ENCODE results near the gene TUBA1C. TPM values are rescaled to one million over a fixed set of nuclear protein-coding genes. Genes with fewer than 3 reads are reported as not detected.

TUBA1C gene
- total and polyA plus RNA-seq, 8 donors: 63.7 to 403 (median 155) TPM

DNA sequence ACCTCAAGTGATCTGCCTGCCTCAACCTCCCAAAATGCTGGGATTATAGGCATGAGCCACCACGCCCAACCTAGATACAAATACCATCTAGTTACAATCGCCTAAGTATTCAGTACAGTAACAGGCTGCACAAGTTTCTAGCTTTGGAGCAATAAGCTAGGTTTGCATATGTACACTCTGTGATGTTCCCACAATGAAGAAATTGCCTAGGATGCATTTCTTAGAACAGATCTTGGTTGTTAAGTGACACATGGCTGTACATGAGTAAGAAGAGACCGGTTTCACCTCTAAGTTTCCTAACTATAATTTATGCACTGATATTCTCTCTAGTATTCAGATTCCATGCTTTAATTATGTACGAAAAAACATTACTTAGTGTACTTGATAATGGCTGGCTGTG is 5.4 kb upstream of the TUBA1C start:
- H3K4me1 ChIP-seq: peaks cover 5 to 21% (median 9%) of the 10 kb centered on the region in 4 donors
- intact Hi-C loops (cut with DNase I; ENCODE audit: low total_unique reads): no loop called here
- no peaks in the 10 kb centered on the region for H3K36me3 ChIP-seq
- DNase-seq: no peak
- no peak for TF ChIP-seq EP300 (IDR thresholded peaks at IDR 0.05)
- no peak for TF ChIP-seq POLR2AphosphoS5 (IDR thresholded peaks at IDR 0.05)
- no peak for TF ChIP-seq POLR2A (IDR thresholded peaks at IDR 0.05)
- TF ChIP-seq, protein P1, sequence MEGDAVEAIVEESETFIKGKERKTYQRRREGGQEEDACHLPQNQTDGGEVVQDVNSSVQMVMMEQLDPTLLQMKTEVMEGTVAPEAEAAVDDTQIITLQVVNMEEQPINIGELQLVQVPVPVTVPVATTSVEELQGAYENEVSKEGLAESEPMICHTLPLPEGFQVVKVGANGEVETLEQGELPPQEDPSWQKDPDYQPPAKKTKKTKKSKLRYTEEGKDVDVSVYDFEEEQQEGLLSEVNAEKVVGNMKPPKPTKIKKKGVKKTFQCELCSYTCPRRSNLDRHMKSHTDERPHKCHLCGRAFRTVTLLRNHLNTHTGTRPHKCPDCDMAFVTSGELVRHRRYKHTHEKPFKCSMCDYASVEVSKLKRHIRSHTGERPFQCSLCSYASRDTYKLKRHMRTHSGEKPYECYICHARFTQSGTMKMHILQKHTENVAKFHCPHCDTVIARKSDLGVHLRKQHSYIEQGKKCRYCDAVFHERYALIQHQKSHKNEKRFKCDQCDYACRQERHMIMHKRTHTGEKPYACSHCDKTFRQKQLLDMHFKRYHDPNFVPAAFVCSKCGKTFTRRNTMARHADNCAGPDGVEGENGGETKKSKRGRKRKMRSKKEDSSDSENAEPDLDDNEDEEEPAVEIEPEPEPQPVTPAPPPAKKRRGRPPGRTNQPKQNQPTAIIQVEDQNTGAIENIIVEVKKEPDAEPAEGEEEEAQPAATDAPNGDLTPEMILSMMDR (IDR thresholded peaks at IDR 0.05): no peak
- H3K4me3 ChIP-seq: no peak overlapping the region
- no peaks in the 10 kb centered on the region for H3K27me3 ChIP-seq
- WGBS, 5 donors: 84 to 93% (median 92%) methylated on average over 4 of the region's 4 CpGs
- no peaks in the 10 kb centered on the region for H3K9me3 ChIP-seq
- no peak overlapping the region for H3K27ac ChIP-seq

DNA sequence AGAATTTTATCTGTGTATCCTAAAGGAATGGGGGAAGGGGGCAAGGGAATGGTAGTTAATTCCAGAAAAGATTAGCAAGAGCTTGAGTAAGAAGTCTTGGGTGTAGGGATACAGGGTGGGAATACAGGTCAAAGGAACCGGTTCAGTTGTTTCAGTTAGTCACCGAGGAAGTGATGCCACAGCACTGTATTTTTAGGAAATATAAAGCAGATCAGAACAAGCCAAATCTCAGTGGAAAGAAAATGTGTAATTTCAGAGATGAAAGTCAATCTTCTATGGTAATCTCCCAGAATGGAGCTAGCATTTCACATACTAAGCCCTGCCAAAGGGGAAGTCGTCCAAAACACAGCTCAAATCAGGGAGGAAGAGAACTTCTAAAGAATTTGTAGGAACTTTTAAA is 4.7 kb upstream of the TUBA1C start:
- 38 to 55% (median 49%) methylated on average over 3 of the region's 3 CpGs for WGBS, 5 donors
- Histone ChIP-seq H3K36me3 (no peaks in the 10 kb centered on the region), H3K27ac (peak overlapping the region in 2 of 5 donors; percentile 11 to 39), H3K4me3 (no peak overlapping the region), H3K4me1 (peaks cover 6 to 21% (median 9%) of the 10 kb centered on the region in 4 donors), H3K9me3 (no peaks in the 10 kb centered on the region), H3K27me3 (no peaks in the 10 kb centered on the region)
- TF ChIP-seq, protein P1 (IDR thresholded peaks at IDR 0.05): no peak
- TF ChIP-seq EP300 (IDR thresholded peaks at IDR 0.05) (no peak), POLR2A (IDR thresholded peaks at IDR 0.05) (no peak), POLR2AphosphoS5 (IDR thresholded peaks at IDR 0.05) (no peak)
- intact Hi-C loops (cut with DNase I; ENCODE audit: low total_unique reads): no loop called here
- DNase-seq: peak in 1 of 2 donors; percentile 73

DNA sequence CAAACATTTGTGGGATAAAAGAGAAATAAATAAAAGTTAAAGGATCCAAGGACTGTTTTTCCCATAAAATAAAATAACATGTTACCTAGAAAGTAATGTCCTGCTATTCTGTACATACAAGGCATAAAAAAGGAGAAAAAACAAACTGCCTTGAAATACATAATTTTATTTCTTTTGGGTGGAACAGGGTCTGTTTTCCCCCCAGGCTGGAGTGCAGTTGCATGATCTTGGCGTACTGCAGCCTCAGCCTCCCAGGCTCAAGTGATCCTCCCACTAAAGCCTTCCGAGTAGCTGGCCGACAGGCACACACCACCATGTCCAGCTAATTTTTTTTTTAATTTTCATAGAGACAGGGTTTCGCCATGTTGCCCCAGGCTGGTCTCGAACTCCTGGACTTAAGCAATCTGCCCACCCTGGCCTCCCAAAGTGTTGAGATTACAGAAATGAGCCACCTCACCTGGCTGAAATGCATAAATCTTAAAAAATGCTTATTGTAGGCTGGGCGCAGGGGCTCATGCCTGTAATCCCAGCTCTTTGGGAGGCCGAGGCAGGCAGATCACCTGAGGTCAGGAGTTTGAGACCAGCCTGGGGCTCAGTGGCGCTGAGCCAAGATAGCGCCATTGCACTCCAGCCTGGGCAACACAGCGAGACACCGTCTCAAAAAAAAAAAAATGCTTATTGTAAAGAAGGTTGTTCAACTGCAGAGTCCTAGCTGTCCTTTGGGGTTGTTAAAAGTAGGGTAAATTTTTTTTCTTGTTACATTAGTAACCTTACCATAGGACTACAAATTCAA is 4.1 kb upstream of the TUBA1C start:
- H3K4me1 ChIP-seq: peaks cover 10 to 25% (median 11%) of the 10 kb centered on the region in 4 donors
- no peaks in the 10 kb centered on the region for H3K36me3 ChIP-seq
- TF ChIP-seq POLR2A (IDR thresholded peaks at IDR 0.05) (no peak), EP300 (IDR thresholded peaks at IDR 0.05) (no peak), POLR2AphosphoS5 (IDR thresholded peaks at IDR 0.05) (no peak)
- TF ChIP-seq, protein P1 (IDR thresholded peaks at IDR 0.05): no peak
- no peak overlapping the region for H3K4me3 ChIP-seq
- H3K27ac ChIP-seq: peak overlapping the region in 2 of 5 donors; percentile 11 to 39
- intact Hi-C loops (cut with DNase I; ENCODE audit: low total_unique reads): no loop called here
- H3K9me3 ChIP-seq: no peaks in the 10 kb centered on the region
- peak in 1 of 2 donors; percentile 35 for DNase-seq
- no peaks in the 10 kb centered on the region for H3K27me3 ChIP-seq
- 87 to 93% (median 91%) methylated on average over 11 of the region's 11 CpGs for WGBS, 5 donors

DNA sequence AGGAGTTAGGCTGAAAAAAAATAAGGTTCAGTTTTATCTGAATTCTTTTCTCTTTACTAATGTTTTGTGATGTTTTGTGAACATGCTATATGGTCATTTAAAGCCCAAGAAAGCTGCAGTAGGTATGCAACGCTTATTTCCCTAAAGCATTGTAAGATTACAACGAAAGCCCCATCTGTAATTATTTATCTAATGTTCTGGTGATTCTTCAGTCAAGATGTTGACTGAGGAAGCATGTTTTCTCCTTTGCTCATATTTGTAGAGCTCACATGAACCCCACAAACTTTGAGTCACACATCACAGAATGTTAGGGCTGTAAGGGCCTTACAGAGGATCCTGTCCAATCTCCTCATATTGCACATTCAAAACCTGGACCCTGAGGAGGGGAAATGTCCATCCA is 3.2 kb upstream of the TUBA1C start:
- no peak for TF ChIP-seq EP300 (IDR thresholded peaks at IDR 0.05)
- TF ChIP-seq POLR2A (IDR thresholded peaks at IDR 0.05): no peak
- TF ChIP-seq POLR2AphosphoS5 (IDR thresholded peaks at IDR 0.05): no peak
- TF ChIP-seq, protein P1 (IDR thresholded peaks at IDR 0.05): no peak
- DNase-seq: no peak
- H3K9me3 ChIP-seq: no peaks in the 10 kb centered on the region
- H3K27me3 ChIP-seq: no peaks in the 10 kb centered on the region
- no peak overlapping the region for H3K27ac ChIP-seq
- no peak overlapping the region for H3K4me3 ChIP-seq
- peaks cover 0 to 3% (median 0%) of the 10 kb centered on the region in 4 donors for H3K36me3 ChIP-seq
- 88 to 95% (median 91%) methylated on average over 2 of the region's 2 CpGs for WGBS, 5 donors
- intact Hi-C loops (cut with DNase I; ENCODE audit: low total_unique reads): no loop called here
- peaks cover 14 to 34% (median 20%) of the 10 kb centered on the region in 4 donors for H3K4me1 ChIP-seq
